HL-60 (cell line): ENCODE results near the gene UCP3.

Source experiments
- DNase-seq, 2 experiments: peaks; one replicate each; pipeline ENCODE4 v3.0.0-alpha.2; 2010 to 2020; ENCODE audit warnings: low read depth in 1 of 2, low spot score in 1 of 2
- H3K27ac ChIP-seq: fragments of 250-450 bp; sonication (Bioruptor Pico); replicated peaks from 2 replicates; pipeline ENCODE4 v1.5.1; 2020; ENCODE audit warnings: mild to moderate bottlenecking, moderate library complexity
- H3K27me3 ChIP-seq: fragments of 250-450 bp; sonication (Bioruptor Pico); 2 replicates; pipeline ENCODE4 v1.5.1; 2021; ENCODE audit warnings: mild to moderate bottlenecking, moderate library complexity; ENCODE audit not compliant: insufficient read depth, poor library complexity, severe bottlenecking
- H3K4me3 ChIP-seq: replicated peaks from 2 replicates; pipeline ENCODE4 v1.5.1; 2011; ENCODE audit warnings: mild to moderate bottlenecking, control low read depth, low read length; ENCODE audit not compliant: insufficient read depth
- GABPA ChIP-seq: IDR thresholded peaks from 2 replicates; pipeline ENCODE4 v1.6.1; 2012; ENCODE audit warnings: low read depth
- POLR2AphosphoS5 ChIP-seq: IDR thresholded peaks from 2 replicates; pipeline ENCODE4 v1.6.1; 2012; ENCODE audit warnings: low read depth
- SPI1 ChIP-seq: IDR thresholded peaks from 2 replicates; pipeline ENCODE4 v1.6.1; 2012; ENCODE audit warnings: low read depth, mild to moderate bottlenecking, borderline replicate concordance
- TF ChIP-seq, protein P1 (sequence below): IDR thresholded peaks from 2 replicates; pipeline ENCODE4 v1.6.1; 2012; ENCODE audit warnings: low read depth; ENCODE audit not compliant: insufficient replicate concordance
- TF ChIP-seq, protein P2 (sequence below): IDR thresholded peaks from one replicate; pipeline ENCODE4 v1.5.1; 2011; ENCODE audit warnings: low read length, control low read depth, inconsistent platforms; ENCODE audit not compliant: insufficient read depth

UCP3 gene

DNA sequence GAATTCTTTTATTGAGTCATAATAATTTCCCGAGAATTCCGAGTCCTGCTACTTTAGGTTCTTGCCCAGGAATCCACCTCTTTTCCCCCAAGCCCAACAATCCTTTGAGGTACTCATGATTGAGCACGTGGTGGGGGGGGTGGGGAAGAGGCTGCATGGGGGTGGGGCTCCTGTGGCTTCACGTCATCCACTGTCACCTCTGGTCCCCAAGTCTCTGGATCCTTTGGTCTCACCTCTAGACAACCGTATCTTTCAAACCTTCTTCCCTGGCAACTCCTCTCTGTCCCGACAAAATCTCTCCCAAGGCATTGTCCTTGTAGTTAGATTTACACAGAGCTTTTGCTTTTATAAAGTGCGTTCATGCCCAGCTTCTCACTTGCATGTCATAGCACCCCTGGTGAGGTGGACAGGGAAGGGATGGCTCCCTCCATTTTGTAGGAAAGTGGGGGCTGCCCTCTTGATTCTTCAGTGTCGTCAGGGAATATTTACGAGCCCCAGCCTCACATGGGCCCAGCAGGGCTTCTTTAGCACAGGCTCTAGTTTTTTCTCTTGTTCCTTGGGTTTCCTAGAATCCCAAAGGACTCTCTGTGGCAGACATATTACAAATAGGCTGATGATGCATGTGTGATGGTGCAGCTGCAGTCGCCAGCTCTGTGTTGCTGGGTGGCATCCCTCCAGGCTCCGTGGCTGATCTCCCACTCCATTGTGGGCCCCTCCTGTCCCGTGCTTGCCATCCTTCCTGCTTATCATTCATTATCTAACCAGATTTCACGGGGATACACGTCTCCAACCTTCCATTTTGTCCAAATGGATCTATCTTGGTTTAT is 8.4 kb downstream of the UCP3 start:
- H3K27me3 ChIP-seq = no peaks in the 10 kb centered on the region
- no peak for TF ChIP-seq GABPA
- TF ChIP-seq SPI1 = no peak
- TF ChIP-seq, protein P1, sequence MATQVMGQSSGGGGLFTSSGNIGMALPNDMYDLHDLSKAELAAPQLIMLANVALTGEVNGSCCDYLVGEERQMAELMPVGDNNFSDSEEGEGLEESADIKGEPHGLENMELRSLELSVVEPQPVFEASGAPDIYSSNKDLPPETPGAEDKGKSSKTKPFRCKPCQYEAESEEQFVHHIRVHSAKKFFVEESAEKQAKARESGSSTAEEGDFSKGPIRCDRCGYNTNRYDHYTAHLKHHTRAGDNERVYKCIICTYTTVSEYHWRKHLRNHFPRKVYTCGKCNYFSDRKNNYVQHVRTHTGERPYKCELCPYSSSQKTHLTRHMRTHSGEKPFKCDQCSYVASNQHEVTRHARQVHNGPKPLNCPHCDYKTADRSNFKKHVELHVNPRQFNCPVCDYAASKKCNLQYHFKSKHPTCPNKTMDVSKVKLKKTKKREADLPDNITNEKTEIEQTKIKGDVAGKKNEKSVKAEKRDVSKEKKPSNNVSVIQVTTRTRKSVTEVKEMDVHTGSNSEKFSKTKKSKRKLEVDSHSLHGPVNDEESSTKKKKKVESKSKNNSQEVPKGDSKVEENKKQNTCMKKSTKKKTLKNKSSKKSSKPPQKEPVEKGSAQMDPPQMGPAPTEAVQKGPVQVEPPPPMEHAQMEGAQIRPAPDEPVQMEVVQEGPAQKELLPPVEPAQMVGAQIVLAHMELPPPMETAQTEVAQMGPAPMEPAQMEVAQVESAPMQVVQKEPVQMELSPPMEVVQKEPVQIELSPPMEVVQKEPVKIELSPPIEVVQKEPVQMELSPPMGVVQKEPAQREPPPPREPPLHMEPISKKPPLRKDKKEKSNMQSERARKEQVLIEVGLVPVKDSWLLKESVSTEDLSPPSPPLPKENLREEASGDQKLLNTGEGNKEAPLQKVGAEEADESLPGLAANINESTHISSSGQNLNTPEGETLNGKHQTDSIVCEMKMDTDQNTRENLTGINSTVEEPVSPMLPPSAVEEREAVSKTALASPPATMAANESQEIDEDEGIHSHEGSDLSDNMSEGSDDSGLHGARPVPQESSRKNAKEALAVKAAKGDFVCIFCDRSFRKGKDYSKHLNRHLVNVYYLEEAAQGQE = no peak
- TF ChIP-seq POLR2AphosphoS5 = no peak
- no peak for DNase-seq
- no peak overlapping the region for H3K4me3 ChIP-seq
- no peak overlapping the region for H3K27ac ChIP-seq

DNA sequence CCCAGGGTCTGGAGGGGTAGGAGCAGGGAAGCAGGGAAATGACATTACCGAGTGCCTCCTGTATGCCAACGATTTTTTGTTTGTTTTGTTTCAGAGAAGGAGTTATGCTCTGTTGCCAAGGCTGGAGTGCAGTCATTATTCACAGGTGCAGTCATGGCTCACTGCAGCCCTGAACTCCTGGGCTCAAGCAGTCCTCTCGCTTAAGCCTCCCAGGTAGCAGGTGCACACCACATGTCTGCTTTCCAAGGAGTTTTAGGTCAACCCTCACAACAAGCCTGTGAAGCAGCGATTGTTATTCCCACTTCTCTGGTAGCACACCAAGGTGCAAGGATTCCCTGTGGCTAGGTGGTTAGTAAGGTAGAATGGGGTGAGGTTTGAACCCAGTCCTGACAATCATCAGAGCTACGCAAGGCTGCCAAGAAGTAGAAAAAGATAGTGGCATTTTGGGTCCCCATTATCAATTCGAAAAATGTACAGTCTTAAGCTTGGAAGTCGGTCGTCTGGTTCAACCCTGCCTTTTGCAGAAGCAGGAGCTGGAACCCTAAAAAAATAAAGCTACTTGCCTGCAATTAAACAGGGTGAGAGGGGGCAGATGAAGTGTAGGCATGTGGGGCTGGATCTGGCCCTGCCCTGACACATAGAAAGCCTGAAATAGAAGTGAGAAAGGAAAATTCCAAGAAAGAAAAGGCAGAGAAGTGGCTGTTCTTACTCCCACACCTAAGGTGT is 9.1 kb downstream of the UCP3 start:
- no peaks in the 10 kb centered on the region for H3K27me3 ChIP-seq
- DNase-seq = no peak
- H3K27ac ChIP-seq = no peak overlapping the region
- TF ChIP-seq, protein P1 = no peak
- TF ChIP-seq, protein P2, sequence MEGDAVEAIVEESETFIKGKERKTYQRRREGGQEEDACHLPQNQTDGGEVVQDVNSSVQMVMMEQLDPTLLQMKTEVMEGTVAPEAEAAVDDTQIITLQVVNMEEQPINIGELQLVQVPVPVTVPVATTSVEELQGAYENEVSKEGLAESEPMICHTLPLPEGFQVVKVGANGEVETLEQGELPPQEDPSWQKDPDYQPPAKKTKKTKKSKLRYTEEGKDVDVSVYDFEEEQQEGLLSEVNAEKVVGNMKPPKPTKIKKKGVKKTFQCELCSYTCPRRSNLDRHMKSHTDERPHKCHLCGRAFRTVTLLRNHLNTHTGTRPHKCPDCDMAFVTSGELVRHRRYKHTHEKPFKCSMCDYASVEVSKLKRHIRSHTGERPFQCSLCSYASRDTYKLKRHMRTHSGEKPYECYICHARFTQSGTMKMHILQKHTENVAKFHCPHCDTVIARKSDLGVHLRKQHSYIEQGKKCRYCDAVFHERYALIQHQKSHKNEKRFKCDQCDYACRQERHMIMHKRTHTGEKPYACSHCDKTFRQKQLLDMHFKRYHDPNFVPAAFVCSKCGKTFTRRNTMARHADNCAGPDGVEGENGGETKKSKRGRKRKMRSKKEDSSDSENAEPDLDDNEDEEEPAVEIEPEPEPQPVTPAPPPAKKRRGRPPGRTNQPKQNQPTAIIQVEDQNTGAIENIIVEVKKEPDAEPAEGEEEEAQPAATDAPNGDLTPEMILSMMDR = no peak
- no peak for TF ChIP-seq SPI1
- no peak for TF ChIP-seq POLR2AphosphoS5
- no peak for TF ChIP-seq GABPA
- no peak overlapping the region for H3K4me3 ChIP-seq

DNA sequence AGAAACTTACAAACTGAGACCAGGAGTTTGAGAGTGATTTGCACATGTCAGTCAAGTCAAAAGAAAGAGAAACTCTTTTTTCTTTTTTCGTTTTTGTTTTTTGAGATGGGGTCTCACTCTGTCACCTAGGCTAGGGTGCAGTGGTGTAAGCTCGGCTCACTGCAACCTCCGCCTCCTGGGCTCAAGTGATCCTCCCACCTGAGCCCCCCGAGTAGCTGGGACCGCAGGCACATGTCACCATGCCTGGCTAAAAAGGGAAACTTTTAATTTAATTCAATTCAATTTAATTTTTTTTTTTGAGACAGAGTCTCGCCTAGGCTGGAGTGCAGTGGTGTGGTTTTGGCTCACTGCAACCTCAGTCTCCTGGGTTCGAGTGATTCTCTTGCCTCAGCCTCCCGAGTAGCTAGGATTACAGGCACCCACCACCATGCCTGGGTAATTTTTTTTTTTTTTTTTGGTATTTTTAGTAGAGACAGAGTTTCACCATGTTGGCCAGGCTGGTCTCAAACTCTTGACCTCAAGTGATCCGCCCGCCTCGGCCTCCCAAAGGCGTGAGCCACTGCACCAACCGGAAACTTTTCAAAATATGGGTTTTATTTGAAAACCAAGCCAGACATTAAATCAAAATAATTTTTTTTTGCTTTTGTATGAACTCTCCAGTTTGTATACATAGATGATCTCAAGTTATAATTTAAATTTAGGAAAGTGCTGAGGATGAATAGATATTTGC is 9.9 kb downstream of the UCP3 start:
- Histone ChIP-seq H3K27me3 (no peaks in the 10 kb centered on the region), H3K27ac (no peak overlapping the region), H3K4me3 (no peak overlapping the region)
- DNase-seq = no peak
- TF ChIP-seq GABPA (no peak), POLR2AphosphoS5 (no peak), SPI1 (no peak)
- TF ChIP-seq, protein P2 = no peak
- TF ChIP-seq, protein P1 = no peak
